Right cardiac atrium (tissue), 5 donors: ENCODE results near the gene GIMAP6. TPM values are rescaled to one million over a fixed set of nuclear protein-coding genes. Genes with fewer than 3 reads are reported as not detected.
A peak's percentile ranks its signal among the peaks of the same experiment; 100 is the strongest.
"Not testable (repeated sequence)": the region's sequence is repeated elsewhere in the genome, so short reads cannot be mapped to it uniquely, and the experiment has no call there.

Experiments used
- ATAC-seq, 2 donors: fragments of 200-7000 bp; cut with Tn5 transposase; one replicate each; pipeline versions ENCODE4 v1.8.0 to v1.9.1; 2020; ENCODE audit warnings: moderate library complexity in 2 of 2, mild to moderate bottlenecking in 1 of 2
- DNase-seq, 3 donors: peaks; one replicate each; pipeline ENCODE4 v3.0.0-alpha.2; 2020
- H3K27ac ChIP-seq: one replicate; pipeline ENCODE4 v1.5.1; 2013; ENCODE audit warnings: mild to moderate bottlenecking, low read length, control low read depth, moderate library complexity
- H3K27me3 ChIP-seq: one replicate; pipeline ENCODE4 v1.6.1; 2013; ENCODE audit not compliant: control insufficient read depth, insufficient read depth
- H3K4me1 ChIP-seq: one replicate; pipeline ENCODE4 v1.6.1; 2013; ENCODE audit warnings: low read length; ENCODE audit not compliant: control insufficient read depth, insufficient read depth
- H3K4me3 ChIP-seq: one replicate; pipeline ENCODE4 v1.5.1; 2013; ENCODE audit warnings: low read length, control low read depth
- H3K9me3 ChIP-seq: one replicate; pipeline ENCODE4 v1.6.1; 2013; ENCODE audit warnings: low read length; ENCODE audit not compliant: control insufficient read depth
- WGBS: extraction: QIAGEN DNeasy Blood & Tissue Kit; methylation state at CpG from one replicate; pipeline ENCODE4 v1.1.7; 2013; 5-methylcytosine and 5-hydroxymethylcytosine counted together
- intact Hi-C, 4 donors: fragments of 100-400 bp; cut with DNase I; formaldehyde crosslinking; loops; one replicate each; pipeline versions ENCODE4 v1.11.0 to v1.14.0; 2022 to 2023
- polyA plus RNA-seq: library from polyadenylated mRNA; stranded (reverse); fragments of 200-250 nt; gene quantifications from one replicate; pipeline ENCODE4 v1.2.3, GENCODE V29; 2013
- total RNA-seq, 4 donors: library from RNA; stranded (reverse); fragmentation: NEBNext Ultra II Directional; extraction: Animal tissue kit (Norgen Biotek cat#: 25700); gene quantifications; one replicate each; pipeline ENCODE4 v1.2.1, GENCODE V29; 2021
- donor health status: healthy with polysubstance abuse.
- donor health status: DM: no; HTN: yes; CAD: no.
- donor health status: DM: no; HTN: no; CAD: no.
- donor health status: DM: no; HTN: yes; CAD: no; lungs with severe emphysema.
- donor health status: DM: yes; HTN: yes; CAD: no.

Gene GIMAP6
- total and polyA plus RNA-seq, 5 donors = 14.6 to 29.1 (median 22.3) TPM

- no peaks in the 10 kb centered on the region for H3K4me1 ChIP-seq
- no peak for ATAC-seq
- 86% methylated on average over 3 of the region's 3 CpGs for WGBS
- DNase-seq = no peak
- no peak overlapping the region for H3K27ac ChIP-seq
- H3K4me3 ChIP-seq = no peak overlapping the region
- no peaks in the 10 kb centered on the region for H3K27me3 ChIP-seq
- H3K9me3 ChIP-seq = no peaks in the 10 kb centered on the region
- intact Hi-C loops = loop anchor here in 1 of 4 donors (10.0 kb wide), 1 partner anchor 135 kb away; no protein-coding TSS in a partner anchor
These were observed 12.1 kb downstream of the GIMAP6 start for GRCh38 chr7:150620061-150620460.

- H3K27ac ChIP-seq, DNase-seq, H3K9me3 ChIP-seq, H3K27me3 ChIP-seq, H3K4me3 ChIP-seq, ATAC-seq, H3K4me1 ChIP-seq, intact Hi-C loops: not testable (repeated sequence)
- 75% methylated on average over 5 of the region's 5 CpGs for WGBS
These were observed 16.9 kb downstream of the GIMAP6 start for GRCh38 chr7:150615221-150615755.

- intact Hi-C loops, H3K27ac ChIP-seq, H3K9me3 ChIP-seq, DNase-seq, H3K4me3 ChIP-seq, ATAC-seq, H3K4me1 ChIP-seq, H3K27me3 ChIP-seq: not testable (repeated sequence)
- WGBS = 73% methylated on average over 1 of the region's 1 CpG
These were observed 17.8 kb downstream of the GIMAP6 start for GRCh38 chr7:150614426-150614825.

- Histone ChIP-seq H3K27ac (no peak overlapping the region), H3K4me1 (no peaks in the 10 kb centered on the region), H3K27me3 (no peaks in the 10 kb centered on the region), H3K9me3 (no peaks in the 10 kb centered on the region), H3K4me3 (no peak overlapping the region)
- DNase-seq (no peak), ATAC-seq (no peak)
- intact Hi-C loops = no loop called here
- WGBS = 58% methylated on average over 1 of the region's 1 CpG
These were observed 18.3 kb downstream of the GIMAP6 start for GRCh38 chr7:150613880-150614279.

DNA sequence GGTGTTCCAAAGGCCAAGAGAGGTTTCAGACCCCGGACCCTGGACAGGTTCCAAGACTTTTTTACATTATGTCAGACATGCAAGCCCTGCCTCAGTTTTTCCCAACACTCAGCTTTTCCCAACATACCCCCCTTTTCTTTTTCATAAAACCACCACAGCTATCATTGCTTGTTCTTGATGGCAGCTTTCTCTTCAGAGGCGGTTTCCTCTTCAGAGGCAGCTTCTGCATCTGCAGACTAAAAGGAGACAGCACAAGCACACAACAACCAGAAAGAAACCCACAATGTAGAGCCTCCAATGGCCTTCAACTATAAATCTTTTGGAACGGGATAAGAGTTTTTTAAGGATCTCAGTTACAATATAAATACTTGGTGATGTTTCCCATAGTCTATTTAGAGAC lies 19.3 kb downstream of the GIMAP6 start:
- DNase-seq = no peak
- intact Hi-C loops = no loop called here
- Histone ChIP-seq H3K9me3 (no peaks in the 10 kb centered on the region), H3K4me1 (no peaks in the 10 kb centered on the region), H3K4me3 (no peak overlapping the region), H3K27ac (no peak overlapping the region), H3K27me3 (no peaks in the 10 kb centered on the region)
- WGBS = 86% methylated on average over 3 of the region's 3 CpGs
- ATAC-seq = no peak

- 80% methylated on average over 1 of the region's 1 CpG for WGBS
- no peak for DNase-seq
- no peaks in the 10 kb centered on the region for H3K9me3 ChIP-seq
- intact Hi-C loops = no loop called here
- H3K27ac ChIP-seq = no peak overlapping the region
- H3K4me1 ChIP-seq = no peaks in the 10 kb centered on the region
- ATAC-seq = no peak
- H3K27me3 ChIP-seq = no peaks in the 10 kb centered on the region
- no peak overlapping the region for H3K4me3 ChIP-seq
These were observed 22.0 kb downstream of the GIMAP6 start for GRCh38 chr7:150610233-150610632.

DNA sequence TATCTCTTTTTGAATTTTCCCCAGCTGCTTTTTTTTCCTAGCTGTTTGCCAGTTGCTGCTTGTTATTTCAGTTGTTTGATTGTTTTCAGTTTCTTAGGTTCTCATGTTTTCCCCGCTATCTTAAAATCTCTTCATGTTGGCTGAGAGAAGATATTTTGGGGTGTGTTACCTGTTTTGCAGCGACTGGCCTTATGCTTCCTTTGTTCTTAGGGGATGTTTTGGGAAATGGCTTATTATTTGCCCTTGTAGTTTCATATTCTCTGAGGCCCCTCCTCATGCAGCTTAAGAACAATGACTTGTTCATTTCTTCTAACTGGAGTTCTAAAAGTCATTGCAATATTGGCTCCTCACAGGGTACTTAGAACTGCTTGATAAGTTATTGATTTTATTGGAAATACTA lies 28.6 kb downstream of the GIMAP6 start:
- ATAC-seq = peak in 1 of 2 donors; percentile 61
- WGBS = 59% methylated on average over 2 of the region's 2 CpGs
- H3K9me3 ChIP-seq, H3K4me1 ChIP-seq, DNase-seq, H3K27me3 ChIP-seq, H3K4me3 ChIP-seq, intact Hi-C loops, H3K27ac ChIP-seq: not testable (repeated sequence)

- H3K27ac ChIP-seq = no peak overlapping the region
- no peaks in the 10 kb centered on the region for H3K9me3 ChIP-seq
- intact Hi-C loops = no loop called here
- no peaks in the 10 kb centered on the region for H3K27me3 ChIP-seq
- ATAC-seq = no peak
- DNase-seq = no peak
- H3K4me1 ChIP-seq = no peaks in the 10 kb centered on the region
- no peak overlapping the region for H3K4me3 ChIP-seq
- WGBS = 67% methylated on average over 2 of the region's 2 CpGs
These were observed 36.8 kb downstream of the GIMAP6 start for GRCh38 chr7:150595361-150595760.

DNA sequence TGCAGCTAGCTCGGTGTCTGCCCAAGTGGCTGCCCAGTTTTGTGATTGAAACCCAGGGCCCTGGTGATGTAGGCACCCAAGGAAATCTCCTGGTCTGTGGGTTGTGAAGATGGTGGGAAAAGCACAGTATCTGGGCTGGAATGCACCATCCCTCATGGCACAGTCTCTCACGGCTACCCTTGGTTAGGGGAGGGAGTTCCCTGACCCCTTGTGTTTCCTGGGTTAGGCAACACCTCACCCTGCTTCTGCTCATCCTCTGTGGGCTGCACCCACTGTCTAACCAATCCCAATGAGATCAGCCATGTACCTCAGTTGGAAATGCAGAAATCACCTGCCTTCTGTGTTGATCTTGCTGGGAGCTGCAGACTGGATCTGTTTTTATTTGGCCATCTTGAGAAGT lies 37.4 kb downstream of the GIMAP6 start:
- no peak overlapping the region for H3K27ac ChIP-seq
- WGBS = 71% methylated on average over 2 of the region's 2 CpGs

DNA sequence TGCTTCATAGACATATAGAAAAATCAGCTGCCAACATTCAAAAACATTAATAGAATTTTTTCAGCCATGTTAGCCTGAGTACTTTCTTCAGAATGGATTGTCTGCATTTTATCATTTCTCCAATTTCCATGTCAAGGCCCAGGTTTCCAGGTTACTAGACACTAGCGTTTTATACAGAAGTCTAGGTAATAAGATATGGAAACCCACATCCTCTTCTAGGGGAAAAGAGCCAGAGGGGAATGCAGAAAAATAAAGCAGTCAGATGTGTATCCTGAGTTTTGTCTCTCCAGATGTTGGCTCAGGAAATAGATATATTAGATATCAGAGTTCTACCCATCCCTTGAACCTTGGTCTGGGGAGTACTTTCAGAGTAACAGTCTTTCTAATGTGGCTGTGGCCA lies 44.6 kb downstream of the GIMAP6 start:
- DNase-seq (no peak), ATAC-seq (no peak)
- no peaks in the 10 kb centered on the region for H3K9me3 ChIP-seq
- no peaks in the 10 kb centered on the region for H3K27me3 ChIP-seq
- WGBS = 57% methylated on average over 1 of the region's 1 CpG
- intact Hi-C loops = loop anchor here in 1 of 4 donors (5.0 kb wide), 1 partner anchor 40 kb away; no protein-coding TSS in a partner anchor
- peaks cover 9% of the 10 kb centered on the region for H3K4me1 ChIP-seq
- H3K4me3 ChIP-seq = no peak overlapping the region
- no peak overlapping the region for H3K27ac ChIP-seq

More for the DNA sequence above, 37.4 kb downstream of the GIMAP6 start:
- DNase-seq = no peak
- ATAC-seq = no peak
- intact Hi-C loops = no loop called here
- no peaks in the 10 kb centered on the region for H3K9me3 ChIP-seq
- no peaks in the 10 kb centered on the region for H3K27me3 ChIP-seq
- no peaks in the 10 kb centered on the region for H3K4me1 ChIP-seq
- H3K4me3 ChIP-seq = no peak overlapping the region

GRCh38 chr7:150586785-150587152 lies 45.4 kb downstream of the GIMAP6 start:
- Histone ChIP-seq H3K4me3 (no peak overlapping the region), H3K9me3 (no peaks in the 10 kb centered on the region), H3K27ac (peak overlapping the region; percentile 90), H3K4me1 (peaks cover 11% of the 10 kb centered on the region), H3K27me3 (no peaks in the 10 kb centered on the region)
- intact Hi-C loops = loop anchor here in 1 of 4 donors (5.0 kb wide), 1 partner anchor 41 kb away; no protein-coding TSS in a partner anchor
- ATAC-seq (peak; percentile 92 to 98), DNase-seq (no peak)
